Measurements from ENCODE around the gene ZACN.

Gene ZACN

GRCh38 chr17:76131051-76131691 lies 52.2 kb downstream of the ZACN start:
- DNase-seq (ENCODE audit: low read depth in 4 of 4, low spot score in 1 of 4): no peak

- DNase-seq (ENCODE audit: low read depth in 4 of 4, low spot score in 1 of 4): no peak
Measured at GRCh38 chr17:76131692-76132573, 53.0 kb downstream of the ZACN start.

Data from stimulated activated CD4-positive, alpha-beta T cell treated with anti-CD3 and anti-CD28 coated beads, Interleukin-1b, Interleukin-23, amount 100 ng/mL, for 24 hours (primary cell).